ENCODE data around the gene USP17L10.
"Not testable (repeated sequence)": the region's sequence is repeated elsewhere in the genome, so short reads cannot be mapped to it uniquely, and the experiment has no call there.

USP17L10 gene

GRCh38 chr4:9210357-9210756 lies at the start of gene USP17L10:
Gene USP17L10 (plus strand): TSS chr4:9210657. CDS start chr4:9210657, 0 bp downstream.
- DNase-seq (ENCODE audit: low read depth, low spot score); H3K4me3 ChIP-seq (ENCODE audit: low read length); H3K36me3 ChIP-seq (ENCODE audit: control insufficient read depth, insufficient read depth, low read length); H3K9me3 ChIP-seq (ENCODE audit: control insufficient read depth, insufficient read depth, low read length); H3K27me3 ChIP-seq (ENCODE audit: control insufficient read depth, insufficient read depth, low read length); H3K4me1 ChIP-seq (ENCODE audit: control insufficient read depth, insufficient read depth, low read length); H3K27ac ChIP-seq (ENCODE audit: low read length): not testable (repeated sequence)
- no CpG with 5 or more reads among the region's 13 CpGs for WGBS (ENCODE audit: insufficient coverage, insufficient read length)

- H3K27me3 ChIP-seq (ENCODE audit: control insufficient read depth, insufficient read depth, low read length); H3K4me3 ChIP-seq (ENCODE audit: low read length); H3K36me3 ChIP-seq (ENCODE audit: control insufficient read depth, insufficient read depth, low read length); DNase-seq (ENCODE audit: low read depth, low spot score); H3K27ac ChIP-seq (ENCODE audit: low read length); H3K9me3 ChIP-seq (ENCODE audit: control insufficient read depth, insufficient read depth, low read length); H3K4me1 ChIP-seq (ENCODE audit: control insufficient read depth, insufficient read depth, low read length): not testable (repeated sequence)
- no CpG with 5 or more reads among the region's 8 CpGs for WGBS (ENCODE audit: insufficient coverage, insufficient read length)
Measured at GRCh38 chr4:9165990-9166389, 44.5 kb upstream of the USP17L10 start.

GRCh38 chr4:9169791-9170459 lies 40.5 kb upstream of the USP17L10 start, which contains the start of gene FAM90A26:
Gene FAM90A26 (plus strand): TSS chr4:9170409. CDS start chr4:9173173, 2,764 bp downstream.
- not testable (repeated sequence) for H3K27ac ChIP-seq (ENCODE audit: low read length); H3K9me3 ChIP-seq (ENCODE audit: control insufficient read depth, insufficient read depth, low read length); H3K27me3 ChIP-seq (ENCODE audit: control insufficient read depth, insufficient read depth, low read length); H3K36me3 ChIP-seq (ENCODE audit: control insufficient read depth, insufficient read depth, low read length); H3K4me3 ChIP-seq (ENCODE audit: low read length); H3K4me1 ChIP-seq (ENCODE audit: control insufficient read depth, insufficient read depth, low read length); DNase-seq (ENCODE audit: low read depth, low spot score)
- WGBS (ENCODE audit: insufficient coverage, insufficient read length): no CpG with 5 or more reads among the region's 11 CpGs

- H3K4me1 ChIP-seq (ENCODE audit: control insufficient read depth, insufficient read depth, low read length); H3K4me3 ChIP-seq (ENCODE audit: low read length); DNase-seq (ENCODE audit: low read depth, low spot score); H3K27ac ChIP-seq (ENCODE audit: low read length); H3K9me3 ChIP-seq (ENCODE audit: control insufficient read depth, insufficient read depth, low read length); H3K27me3 ChIP-seq (ENCODE audit: control insufficient read depth, insufficient read depth, low read length); H3K36me3 ChIP-seq (ENCODE audit: control insufficient read depth, insufficient read depth, low read length): not testable (repeated sequence)
- WGBS (ENCODE audit: insufficient coverage, insufficient read length): no CpG with 5 or more reads among the region's 14 CpGs
Measured at GRCh38 chr4:9214701-9215100, 4.2 kb downstream of the USP17L10 start.

GRCh38 chr4:9215105-9215504 lies 4.6 kb downstream of the USP17L10 start, which contains the start of gene USP17L11:
Gene USP17L11 (plus strand): TSS chr4:9215405. CDS start chr4:9215405, 0 bp downstream.
- not testable (repeated sequence) for H3K9me3 ChIP-seq (ENCODE audit: control insufficient read depth, insufficient read depth, low read length); H3K4me1 ChIP-seq (ENCODE audit: control insufficient read depth, insufficient read depth, low read length); H3K27me3 ChIP-seq (ENCODE audit: control insufficient read depth, insufficient read depth, low read length); DNase-seq (ENCODE audit: low read depth, low spot score); H3K4me3 ChIP-seq (ENCODE audit: low read length); H3K36me3 ChIP-seq (ENCODE audit: control insufficient read depth, insufficient read depth, low read length); H3K27ac ChIP-seq (ENCODE audit: low read length)
- no CpG with 5 or more reads among the region's 14 CpGs for WGBS (ENCODE audit: insufficient coverage, insufficient read length)

- not testable (repeated sequence) for H3K9me3 ChIP-seq (ENCODE audit: control insufficient read depth, insufficient read depth, low read length)
- no CpG with 5 or more reads among the region's 13 CpGs for WGBS (ENCODE audit: insufficient coverage, insufficient read length)
Measured at GRCh38 chr4:9219852-9220251, 9.4 kb downstream of the USP17L10 start, which contains the start of gene USP17L12. Gene USP17L12 (plus strand): TSS chr4:9220152. CDS start chr4:9220152, 0 bp downstream.

GRCh38 chr4:9224596-9224995 lies 14.1 kb downstream of the USP17L10 start, which contains the start of gene USP17L13:
Gene USP17L13 (plus strand): TSS chr4:9224896. CDS start chr4:9224896, 0 bp downstream.
- H3K4me3 ChIP-seq (ENCODE audit: low read length); H3K9me3 ChIP-seq (ENCODE audit: control insufficient read depth, insufficient read depth, low read length); H3K4me1 ChIP-seq (ENCODE audit: control insufficient read depth, insufficient read depth, low read length); DNase-seq (ENCODE audit: low read depth, low spot score); H3K27me3 ChIP-seq (ENCODE audit: control insufficient read depth, insufficient read depth, low read length); H3K36me3 ChIP-seq (ENCODE audit: control insufficient read depth, insufficient read depth, low read length); H3K27ac ChIP-seq (ENCODE audit: low read length): not testable (repeated sequence)
- no CpG with 5 or more reads among the region's 14 CpGs for WGBS (ENCODE audit: insufficient coverage, insufficient read length)

More at GRCh38 chr4:9219852-9220251, 9.4 kb downstream of the USP17L10 start, which contains the start of gene USP17L12:
- H3K4me3 ChIP-seq (ENCODE audit: low read length); H3K27me3 ChIP-seq (ENCODE audit: control insufficient read depth, insufficient read depth, low read length); H3K27ac ChIP-seq (ENCODE audit: low read length); H3K36me3 ChIP-seq (ENCODE audit: control insufficient read depth, insufficient read depth, low read length); H3K4me1 ChIP-seq (ENCODE audit: control insufficient read depth, insufficient read depth, low read length); DNase-seq (ENCODE audit: low read depth, low spot score): not testable (repeated sequence)

- H3K27me3 ChIP-seq (ENCODE audit: control insufficient read depth, insufficient read depth, low read length); H3K27ac ChIP-seq (ENCODE audit: low read length); H3K4me1 ChIP-seq (ENCODE audit: control insufficient read depth, insufficient read depth, low read length); H3K36me3 ChIP-seq (ENCODE audit: control insufficient read depth, insufficient read depth, low read length); H3K4me3 ChIP-seq (ENCODE audit: low read length); H3K9me3 ChIP-seq (ENCODE audit: control insufficient read depth, insufficient read depth, low read length); DNase-seq (ENCODE audit: low read depth, low spot score): not testable (repeated sequence)
- no CpG with 5 or more reads among the region's 8 CpGs for WGBS (ENCODE audit: insufficient coverage, insufficient read length)
Measured at GRCh38 chr4:9230249-9230648, 19.8 kb downstream of the USP17L10 start.

GRCh38 chr4:9234085-9234484 lies 23.6 kb downstream of the USP17L10 start, which contains the start of gene USP17L15:
Gene USP17L15 (plus strand): TSS chr4:9234385. CDS start chr4:9234385, 0 bp downstream.
- H3K4me3 ChIP-seq (ENCODE audit: low read length); H3K27me3 ChIP-seq (ENCODE audit: control insufficient read depth, insufficient read depth, low read length); DNase-seq (ENCODE audit: low read depth, low spot score); H3K36me3 ChIP-seq (ENCODE audit: control insufficient read depth, insufficient read depth, low read length); H3K27ac ChIP-seq (ENCODE audit: low read length); H3K4me1 ChIP-seq (ENCODE audit: control insufficient read depth, insufficient read depth, low read length); H3K9me3 ChIP-seq (ENCODE audit: control insufficient read depth, insufficient read depth, low read length): not testable (repeated sequence)
- WGBS (ENCODE audit: insufficient coverage, insufficient read length): no CpG with 5 or more reads among the region's 15 CpGs

GRCh38 chr4:9238461-9238860 lies 28.0 kb downstream of the USP17L10 start:
- H3K9me3 ChIP-seq (ENCODE audit: control insufficient read depth, insufficient read depth, low read length); H3K27me3 ChIP-seq (ENCODE audit: control insufficient read depth, insufficient read depth, low read length); H3K27ac ChIP-seq (ENCODE audit: low read length); H3K4me1 ChIP-seq (ENCODE audit: control insufficient read depth, insufficient read depth, low read length); H3K36me3 ChIP-seq (ENCODE audit: control insufficient read depth, insufficient read depth, low read length); H3K4me3 ChIP-seq (ENCODE audit: low read length); DNase-seq (ENCODE audit: low read depth, low spot score): not testable (repeated sequence)
- WGBS (ENCODE audit: insufficient coverage, insufficient read length): 100% methylated on average over 3 of the region's 12 CpGs

GRCh38 chr4:9243579-9243978 lies 33.1 kb downstream of the USP17L10 start, which contains the start of gene USP17L17:
Gene USP17L17 (plus strand): TSS chr4:9243879. CDS start chr4:9243879, 0 bp downstream.
- H3K9me3 ChIP-seq (ENCODE audit: control insufficient read depth, insufficient read depth, low read length); H3K27ac ChIP-seq (ENCODE audit: low read length); H3K36me3 ChIP-seq (ENCODE audit: control insufficient read depth, insufficient read depth, low read length); DNase-seq (ENCODE audit: low read depth, low spot score); H3K4me3 ChIP-seq (ENCODE audit: low read length); H3K27me3 ChIP-seq (ENCODE audit: control insufficient read depth, insufficient read depth, low read length); H3K4me1 ChIP-seq (ENCODE audit: control insufficient read depth, insufficient read depth, low read length): not testable (repeated sequence)
- no CpG with 5 or more reads among the region's 14 CpGs for WGBS (ENCODE audit: insufficient coverage, insufficient read length)
